Sigmoid colon (tissue), 7 donors: Measurements from ENCODE around the gene DEFB127. TPM values are rescaled to one million over a fixed set of nuclear protein-coding genes. Genes with fewer than 3 reads are reported as not detected.
"Not testable (repeated sequence)": the region's sequence is repeated elsewhere in the genome, so short reads cannot be mapped to it uniquely, and the experiment has no call there.

Source experiments
- DNase-seq: peaks from one replicate; pipeline ENCODE4 v3.0.0-alpha.2; 2019
- H3K27ac ChIP-seq, 4 donors: fragments of 200-600 bp; sonication (generic); one replicate each; pipeline ENCODE4 v1.5.1; 2016 to 2019; ENCODE audit warnings: mild to moderate bottlenecking in 1 of 4
- H3K27me3 ChIP-seq, 3 donors: fragments of 200-600 bp; sonication (generic); one replicate each; pipeline ENCODE4 v1.5.1; 2019; ENCODE audit warnings: mild to moderate bottlenecking in 1 of 3
- H3K36me3 ChIP-seq, 4 donors: fragments of 200-600 bp; sonication (generic); one replicate each; pipeline ENCODE4 v1.5.1; 2016 to 2019
- H3K4me1 ChIP-seq, 4 donors: fragments of 200-600 bp; sonication (generic); one replicate each; pipeline ENCODE4 v1.5.1; 2017 to 2019
- H3K4me3 ChIP-seq, 4 donors: fragments of 200-600 bp; sonication (generic); one replicate each; pipeline ENCODE4 v1.5.1; 2017 to 2019; ENCODE audit warnings: mild to moderate bottlenecking in 2 of 4, moderate library complexity in 1 of 4
- H3K9me3 ChIP-seq, 4 donors: fragments of 200-600 bp in 3 of 4; sonication (generic) in 3 of 4; one replicate each; pipeline versions ENCODE4 v1.5.1 to v1.6.1; 2013 to 2019
- CTCF ChIP-seq, 4 experiments: fragments of 450-650 bp in 3 of 4; fragments of 200-600 bp in 1 of 4; IDR thresholded peaks; one replicate each; pipeline ENCODE4 v1.5.1; 2016 to 2019; ENCODE audit warnings: antibody characterized with exemption in 4 of 4, mild to moderate bottlenecking in 3 of 4, moderate library complexity in 2 of 4
- EP300 ChIP-seq, 4 donors: sonication (generic); formaldehyde crosslinking; IDR thresholded peaks; one replicate each; pipeline ENCODE4 v1.6.1; 2017; ENCODE audit warnings: antibody characterized with exemption in 4 of 4
- POLR2A ChIP-seq, 2 donors: fragments of 450-650 bp; IDR thresholded peaks; one replicate each; pipeline ENCODE4 v1.6.1; 2016; ENCODE audit warnings: antibody characterized with exemption in 2 of 2, mild to moderate bottlenecking in 2 of 2, moderate library complexity in 2 of 2
- POLR2AphosphoS5 ChIP-seq, 4 donors: sonication (generic); formaldehyde crosslinking; IDR thresholded peaks; one replicate each; pipeline ENCODE4 v1.6.1; 2017; ENCODE audit warnings: antibody characterized with exemption in 4 of 4
- WGBS, 2 donors: extraction: QIAGEN DNeasy Blood & Tissue Kit; methylation state at CpG; one replicate each; pipeline ENCODE4 v1.1.7; 2013; 5-methylcytosine and 5-hydroxymethylcytosine counted together
- intact Hi-C: fragments of 100-400 bp; cut with DNase I; formaldehyde crosslinking; loops from one replicate; pipeline ENCODE4 v1.15.1; 2023
- polyA plus RNA-seq, 3 donors: library from polyadenylated mRNA; stranded (reverse); fragments of 200-250 nt; gene quantifications; one replicate each; pipeline ENCODE4 v1.2.3, GENCODE V29; 2013
- total RNA-seq, 4 donors: library from RNA; depleted of rRNA; stranded (reverse); fragments of >200 nt; gene quantifications; one replicate each; pipeline ENCODE4 v1.1.0, GENCODE V29; 2016
- donor health status: healthy with polysubstance abuse.
- donor health status: Bipolar disorder and iron deficiency.
- donor health status: healthy.

The DEFB127 gene
- total and polyA plus RNA-seq, 7 donors, result not detected

- WGBS, 2 donors, result 35 to 72% methylated on average over 2 of the region's 2 CpGs
- H3K4me1 ChIP-seq, result no peaks in the 10 kb centered on the region
- H3K27me3 ChIP-seq, result no peaks in the 10 kb centered on the region
- peaks cover 0 to 4% (median 0%) of the 10 kb centered on the region in 4 donors for H3K9me3 ChIP-seq
- no peak for TF ChIP-seq EP300 (IDR thresholded peaks at IDR 0.05)
- no peak for TF ChIP-seq CTCF (IDR thresholded peaks at IDR 0.05)
- TF ChIP-seq POLR2AphosphoS5 (IDR thresholded peaks at IDR 0.05), result no peak
- no peak for TF ChIP-seq POLR2A (IDR thresholded peaks at IDR 0.05)
- H3K36me3 ChIP-seq, result no peaks in the 10 kb centered on the region
- H3K27ac ChIP-seq, result no peak overlapping the region
- DNase-seq, result no peak
- intact Hi-C loops, result no loop called here
- H3K4me3 ChIP-seq, result no peak overlapping the region
Observed at GRCh38 chr20:184288-184687, 27.0 kb downstream of the DEFB127 start.

GRCh38 chr20:187733-188132 is 30.5 kb downstream of the DEFB127 start:
- no peaks in the 10 kb centered on the region for H3K27me3 ChIP-seq
- intact Hi-C loops, result no loop called here

GRCh38 chr20:189611-190010 is 32.4 kb downstream of the DEFB127 start, which contains the start of gene DEFB128:
Gene DEFB128 (minus strand): TSS chr20:189711. CDS start chr20:189623, 88 bp downstream.
- Histone ChIP-seq H3K9me3 (peaks cover 0 to 1% (median 0%) of the 10 kb centered on the region in 4 donors), H3K4me3 (no peak within 1 kb of the TSS), H3K27ac (no peak within 1 kb of the TSS), H3K36me3 (no peaks in the 10 kb centered on the region), H3K27me3 (no peaks in the 10 kb centered on the region), H3K4me1 (no peaks in the 10 kb centered on the region)
- TF ChIP-seq CTCF (IDR thresholded peaks at IDR 0.05) (no peak), POLR2A (IDR thresholded peaks at IDR 0.05) (no peak), POLR2AphosphoS5 (IDR thresholded peaks at IDR 0.05) (no peak), EP300 (IDR thresholded peaks at IDR 0.05) (no peak)
- 61 to 68% methylated on average over 7 of the region's 7 CpGs for whole genome bisulfite sequencing, 2 donors
- DNase-seq, result no peak
- intact Hi-C loops, result no loop called here

More at GRCh38 chr20:187733-188132, 30.5 kb downstream of the DEFB127 start:
- H3K9me3 ChIP-seq, result peaks cover 0 to 4% (median 0%) of the 10 kb centered on the region in 4 donors
- no peak overlapping the region for H3K4me3 ChIP-seq
- no peaks in the 10 kb centered on the region for H3K36me3 ChIP-seq
- TF ChIP-seq POLR2A (IDR thresholded peaks at IDR 0.05) (no peak), EP300 (IDR thresholded peaks at IDR 0.05) (no peak), POLR2AphosphoS5 (IDR thresholded peaks at IDR 0.05) (no peak), CTCF (IDR thresholded peaks at IDR 0.05) (no peak)
- no peak overlapping the region for H3K27ac ChIP-seq
- WGBS, 2 donors, result 68 to 70% methylated on average over 2 of the region's 2 CpGs
- H3K4me1 ChIP-seq, result no peaks in the 10 kb centered on the region
- no peak for DNase-seq

- TF ChIP-seq CTCF (IDR thresholded peaks at IDR 0.05) (no peak), EP300 (IDR thresholded peaks at IDR 0.05) (no peak), POLR2AphosphoS5 (IDR thresholded peaks at IDR 0.05) (no peak), POLR2A (IDR thresholded peaks at IDR 0.05) (no peak)
- Histone ChIP-seq H3K36me3 (no peaks in the 10 kb centered on the region), H3K9me3 (no peaks in the 10 kb centered on the region), H3K27ac (no peak overlapping the region), H3K4me1 (no peaks in the 10 kb centered on the region), H3K27me3 (no peaks in the 10 kb centered on the region), H3K4me3 (no peak overlapping the region)
- intact Hi-C loops, result no loop called here
- no peak for DNase-seq
- 75 to 76% methylated on average over 1 of the region's 1 CpG for WGBS, 2 donors
Observed at GRCh38 chr20:198225-198624, 41.0 kb downstream of the DEFB127 start.

- H3K36me3 ChIP-seq, result no peaks in the 10 kb centered on the region
- no peaks in the 10 kb centered on the region for H3K4me1 ChIP-seq
- 51 to 57% methylated on average over 4 of the region's 4 CpGs for WGBS, 2 donors
- intact Hi-C loops, result no loop called here
- H3K27me3 ChIP-seq, result no peaks in the 10 kb centered on the region
- H3K27ac ChIP-seq, result no peak overlapping the region
- TF ChIP-seq CTCF (IDR thresholded peaks at IDR 0.05), result no peak
- no peak for TF ChIP-seq POLR2AphosphoS5 (IDR thresholded peaks at IDR 0.05)
- no peak for TF ChIP-seq POLR2A (IDR thresholded peaks at IDR 0.05)
- no peak for TF ChIP-seq EP300 (IDR thresholded peaks at IDR 0.05)
- H3K9me3 ChIP-seq, result no peaks in the 10 kb centered on the region
- no peak for DNase-seq
- no peak overlapping the region for H3K4me3 ChIP-seq
Observed at GRCh38 chr20:199996-200395, 42.7 kb downstream of the DEFB127 start.

GRCh38 chr20:203630-204029 is 46.4 kb downstream of the DEFB127 start:
- DNase-seq, H3K9me3 ChIP-seq, H3K4me1 ChIP-seq, H3K27me3 ChIP-seq, intact Hi-C loops, H3K4me3 ChIP-seq, H3K27ac ChIP-seq, H3K36me3 ChIP-seq: not testable (repeated sequence)
- WGBS, 2 donors, result 70 to 74% methylated on average over 4 of the region's 4 CpGs
